Measurements from ENCODE around the gene CNTNAP5. TPM values are rescaled to one million over a fixed set of nuclear protein-coding genes. Genes with fewer than 3 reads are reported as not detected.

Gene CNTNAP5
- total RNA-seq, 3 donors from 2014 or later, result 3.3 TPM; not detected in 2

DNA sequence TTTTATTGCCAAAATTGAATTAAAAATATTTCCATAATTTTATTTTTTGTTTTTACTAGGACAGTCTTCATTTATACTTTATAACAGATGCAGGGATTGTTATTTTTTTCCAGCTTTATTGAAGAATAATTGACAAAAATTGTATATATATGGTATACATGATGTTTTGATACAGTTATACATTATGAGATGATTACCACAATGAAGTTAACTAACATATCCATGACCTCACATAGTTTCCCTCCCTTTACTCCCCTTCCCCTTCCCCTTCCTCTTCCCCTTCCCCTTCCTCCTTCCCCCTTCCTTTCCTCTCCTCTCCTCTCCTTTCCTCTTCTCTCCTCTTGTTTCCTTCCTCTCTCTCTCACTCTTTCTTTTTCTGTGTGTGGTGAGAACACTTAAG is 700.1 kb downstream of the CNTNAP5 start:
- no peak overlapping the region for H3K4me3 ChIP-seq
- DNase-seq, result no peak
- no peaks in the 10 kb centered on the region for H3K36me3 ChIP-seq (ENCODE audit: low read depth)
- TF ChIP-seq, protein P1, sequence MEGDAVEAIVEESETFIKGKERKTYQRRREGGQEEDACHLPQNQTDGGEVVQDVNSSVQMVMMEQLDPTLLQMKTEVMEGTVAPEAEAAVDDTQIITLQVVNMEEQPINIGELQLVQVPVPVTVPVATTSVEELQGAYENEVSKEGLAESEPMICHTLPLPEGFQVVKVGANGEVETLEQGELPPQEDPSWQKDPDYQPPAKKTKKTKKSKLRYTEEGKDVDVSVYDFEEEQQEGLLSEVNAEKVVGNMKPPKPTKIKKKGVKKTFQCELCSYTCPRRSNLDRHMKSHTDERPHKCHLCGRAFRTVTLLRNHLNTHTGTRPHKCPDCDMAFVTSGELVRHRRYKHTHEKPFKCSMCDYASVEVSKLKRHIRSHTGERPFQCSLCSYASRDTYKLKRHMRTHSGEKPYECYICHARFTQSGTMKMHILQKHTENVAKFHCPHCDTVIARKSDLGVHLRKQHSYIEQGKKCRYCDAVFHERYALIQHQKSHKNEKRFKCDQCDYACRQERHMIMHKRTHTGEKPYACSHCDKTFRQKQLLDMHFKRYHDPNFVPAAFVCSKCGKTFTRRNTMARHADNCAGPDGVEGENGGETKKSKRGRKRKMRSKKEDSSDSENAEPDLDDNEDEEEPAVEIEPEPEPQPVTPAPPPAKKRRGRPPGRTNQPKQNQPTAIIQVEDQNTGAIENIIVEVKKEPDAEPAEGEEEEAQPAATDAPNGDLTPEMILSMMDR (IDR thresholded peaks at IDR 0.05), result no peak
- no peaks in the 10 kb centered on the region for H3K4me1 ChIP-seq (ENCODE audit: low read depth)
- H3K9me3 ChIP-seq, result no peaks in the 10 kb centered on the region
- intact Hi-C loops (cut with DNase I, micrococcal nuclease), result no loop called here
- ATAC-seq, result no peak

DNA sequence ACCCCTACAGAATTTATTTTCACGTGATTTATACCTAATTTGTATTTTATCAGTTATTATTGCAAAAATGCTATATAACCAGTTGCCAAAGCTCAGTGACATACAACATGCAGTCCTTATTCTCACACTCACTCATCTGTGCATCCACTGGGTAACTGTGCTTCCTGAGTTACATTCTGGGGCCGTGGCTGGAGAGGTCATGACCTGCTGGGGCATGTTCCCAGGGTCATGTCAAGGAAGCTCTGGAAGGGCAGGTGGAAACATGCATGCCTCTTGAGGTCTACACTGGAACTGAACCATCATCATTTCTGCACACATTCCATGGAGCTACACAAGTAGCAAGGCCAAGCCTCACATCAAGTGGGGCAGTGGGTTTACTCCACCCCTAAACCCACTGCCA is 715.5 kb downstream of the CNTNAP5 start:
- H3K36me3 ChIP-seq (ENCODE audit: low read depth), result no peaks in the 10 kb centered on the region
- ATAC-seq (no peak), DNase-seq (no peak)
- H3K9me3 ChIP-seq, result no peaks in the 10 kb centered on the region
- H3K4me1 ChIP-seq (ENCODE audit: low read depth), result no peaks in the 10 kb centered on the region
- no peak overlapping the region for H3K4me3 ChIP-seq
- TF ChIP-seq, protein P1 (IDR thresholded peaks at IDR 0.05), result no peak
- intact Hi-C loops (cut with DNase I, micrococcal nuclease), result no loop called here

DNA sequence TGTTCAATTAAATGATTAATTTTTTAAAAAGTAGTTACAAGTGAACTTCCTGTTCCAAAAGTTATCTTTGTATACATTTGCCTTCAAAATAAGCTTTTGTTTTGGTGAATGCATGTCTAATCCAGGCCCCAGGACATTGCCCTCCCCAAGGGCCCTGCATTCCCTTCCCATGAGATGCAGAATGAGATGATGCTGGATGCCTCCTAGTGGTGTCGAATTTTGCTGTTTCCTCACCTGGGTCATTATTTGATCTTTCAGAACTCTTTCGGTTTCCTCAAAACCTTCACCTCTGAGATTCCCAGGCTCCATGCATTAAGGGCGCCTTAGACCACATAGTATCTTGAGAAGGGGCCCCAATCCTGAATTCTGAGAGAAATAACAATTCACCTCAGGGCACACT is 728.8 kb downstream of the CNTNAP5 start:
- Histone ChIP-seq H3K4me1 (ENCODE audit: low read depth) (no peaks in the 10 kb centered on the region), H3K36me3 (ENCODE audit: low read depth) (no peaks in the 10 kb centered on the region), H3K4me3 (no peak overlapping the region), H3K9me3 (no peaks in the 10 kb centered on the region)
- DNase-seq (peak in 1 of 3 donors; percentile 1), ATAC-seq (no peak)
- TF ChIP-seq, protein P1 (IDR thresholded peaks at IDR 0.05), result no peak
- intact Hi-C loops (cut with DNase I, micrococcal nuclease), result no loop called here

DNA sequence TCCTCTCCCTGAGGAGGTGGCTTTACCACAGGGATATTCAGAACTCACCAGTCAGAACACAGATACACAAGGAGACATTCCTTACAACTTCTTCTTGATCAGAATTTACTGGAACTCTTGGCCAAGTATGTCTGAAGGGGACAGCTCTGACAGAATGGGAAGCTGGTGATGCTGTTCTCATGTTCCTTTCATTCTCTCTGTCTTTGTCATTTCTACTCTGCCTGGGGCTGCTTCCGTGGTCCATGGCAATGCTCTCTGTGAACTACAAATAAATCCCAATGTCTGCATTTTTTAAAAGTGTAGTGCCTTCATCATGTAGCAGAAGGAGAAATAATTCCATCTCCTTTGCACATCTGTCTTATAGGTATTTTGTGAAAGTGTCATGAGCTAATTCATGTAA is 730.3 kb downstream of the CNTNAP5 start:
- no peaks in the 10 kb centered on the region for H3K36me3 ChIP-seq (ENCODE audit: low read depth)
- H3K4me3 ChIP-seq, result no peak overlapping the region
- TF ChIP-seq, protein P1 (IDR thresholded peaks at IDR 0.05), result no peak
- intact Hi-C loops (cut with DNase I, micrococcal nuclease), result no loop called here
- no peaks in the 10 kb centered on the region for H3K4me1 ChIP-seq (ENCODE audit: low read depth)
- H3K9me3 ChIP-seq, result no peaks in the 10 kb centered on the region
- DNase-seq (no peak), ATAC-seq (no peak)

DNA sequence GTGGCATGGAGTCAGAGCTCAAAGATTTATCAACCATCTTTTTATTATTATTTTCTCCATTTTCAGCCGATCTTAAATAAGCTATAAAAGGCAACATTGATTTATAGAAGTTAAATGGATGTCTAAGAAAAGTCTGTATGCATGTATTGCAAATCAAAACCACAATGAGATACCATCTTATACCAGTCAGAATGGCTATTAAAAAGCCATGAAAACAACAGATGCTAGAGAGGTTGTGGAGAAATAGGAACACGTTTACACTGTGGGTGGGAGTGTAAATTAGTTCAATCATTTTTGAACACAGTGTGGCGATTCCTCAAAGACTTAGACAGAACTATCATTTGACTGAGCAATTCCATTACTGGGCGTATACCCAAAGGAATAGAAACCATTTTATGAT is 731.0 kb downstream of the CNTNAP5 start:
- H3K36me3 ChIP-seq (ENCODE audit: low read depth), result no peaks in the 10 kb centered on the region
- ATAC-seq (no peak), DNase-seq (no peak)
- TF ChIP-seq, protein P1 (IDR thresholded peaks at IDR 0.05), result no peak
- no peaks in the 10 kb centered on the region for H3K4me1 ChIP-seq (ENCODE audit: low read depth)
- no peaks in the 10 kb centered on the region for H3K9me3 ChIP-seq
- H3K4me3 ChIP-seq, result no peak overlapping the region
- intact Hi-C loops (cut with DNase I, micrococcal nuclease), result no loop called here

DNA sequence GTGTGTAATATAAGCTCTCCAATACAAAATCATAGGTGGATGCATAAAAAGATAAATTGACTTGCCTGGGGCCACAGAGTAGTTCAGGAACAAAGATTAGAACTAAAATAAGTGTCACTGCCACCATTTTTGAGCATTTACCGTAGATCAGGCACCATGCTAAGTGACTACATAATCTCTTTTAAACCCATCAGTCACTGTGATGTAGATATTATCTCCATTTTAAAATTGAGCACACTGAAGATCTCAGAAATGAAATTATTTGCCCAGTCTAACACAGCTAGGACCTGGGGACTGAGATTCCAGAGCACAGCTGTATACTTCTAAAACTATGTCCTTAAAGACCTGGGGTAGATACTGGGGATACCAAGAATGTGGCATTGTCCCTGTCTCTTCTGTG is 737.3 kb downstream of the CNTNAP5 start:
- no peaks in the 10 kb centered on the region for H3K36me3 ChIP-seq (ENCODE audit: low read depth)
- intact Hi-C loops (cut with DNase I, micrococcal nuclease), result no loop called here
- H3K4me3 ChIP-seq, result no peak overlapping the region
- ATAC-seq (no peak), DNase-seq (no peak)
- H3K4me1 ChIP-seq (ENCODE audit: low read depth), result no peaks in the 10 kb centered on the region
- H3K9me3 ChIP-seq, result no peaks in the 10 kb centered on the region
- TF ChIP-seq, protein P1 (IDR thresholded peaks at IDR 0.05), result no peak
